Measurements from ENCODE around the gene ZNF70.
"Not testable (repeated sequence)": the region's sequence is repeated elsewhere in the genome, so short reads cannot be mapped to it uniquely, and the experiment has no call there.

ZNF70 gene

GRCh38 chr22:23754980-23755636 lies 4.2 kb upstream of the ZNF70 start:
- DNase-seq: no peak

GRCh38 chr22:23754220-23754919 lies 3.5 kb upstream of the ZNF70 start, which contains the start of gene VPREB3:
TSS of gene VPREB3 (minus strand) at chr22:23754425. CDS start at chr22:23754363, 62 bp downstream.
- DNase-seq: no peak

- no peak for DNase-seq
Observed at GRCh38 chr22:23753385-23753784, 2.5 kb upstream of the ZNF70 start.

GRCh38 chr22:23752750-23753149 lies 1.8 kb upstream of the ZNF70 start:
- no peak for DNase-seq

- no peak for DNase-seq
Observed at GRCh38 chr22:23752090-23752691, 1.3 kb upstream of the ZNF70 start.

- no peak for DNase-seq
Observed at GRCh38 chr22:23751441-23751996, 607 bp upstream of the ZNF70 start.

GRCh38 chr22:23750367-23750713 lies 572 bp downstream of the ZNF70 start:
- DNase-seq: no peak

- no peak for DNase-seq
Observed at GRCh38 chr22:23749841-23750301, 1.0 kb downstream of the ZNF70 start.

- no peak for DNase-seq
Observed at GRCh38 chr22:23745791-23746190, 5.1 kb downstream of the ZNF70 start.

- no peak for DNase-seq
Observed at GRCh38 chr22:23744485-23744884, 6.4 kb downstream of the ZNF70 start.

GRCh38 chr22:23744001-23744400 lies 6.9 kb downstream of the ZNF70 start:
- no peak for DNase-seq

GRCh38 chr22:23743303-23743705 lies 7.6 kb downstream of the ZNF70 start:
- no peak for DNase-seq

- DNase-seq: no peak
Observed at GRCh38 chr22:23742505-23743264, 8.2 kb downstream of the ZNF70 start.

GRCh38 chr22:23737696-23738095 lies 13.2 kb downstream of the ZNF70 start:
- no peak for DNase-seq

- not testable (repeated sequence) for DNase-seq
Observed at GRCh38 chr22:23728108-23728507, 22.8 kb downstream of the ZNF70 start.

- no peak for DNase-seq
Observed at GRCh38 chr22:23722724-23723123, 28.2 kb downstream of the ZNF70 start.

GRCh38 chr22:23722160-23722559 lies 28.8 kb downstream of the ZNF70 start:
- DNase-seq: no peak

GRCh38 chr22:23720855-23721254 lies 30.1 kb downstream of the ZNF70 start:
- DNase-seq: no peak

- no peak for DNase-seq
Observed at GRCh38 chr22:23718371-23719165, 32.3 kb downstream of the ZNF70 start.

- DNase-seq: peak; percentile 85
Observed at GRCh38 chr22:23716811-23717801, 33.8 kb downstream of the ZNF70 start.
